BLaER1 (cell line): ENCODE results near the gene MOSPD3.

ENCODE experiments used
- H3K27ac ChIP-seq: shearing (Covaris generic); formaldehyde crosslinking; 2 replicates; pipeline ENCODE4 v1.8.1; 2022
- H3K27me3 ChIP-seq: shearing (Covaris generic); formaldehyde crosslinking; 2 replicates; pipeline ENCODE4 v1.8.1; 2022
- H3K36me3 ChIP-seq: shearing (Covaris generic); formaldehyde crosslinking; 2 replicates; pipeline ENCODE4 v1.8.1; 2022
- H3K4me1 ChIP-seq: shearing (Covaris generic); formaldehyde crosslinking; 2 replicates; pipeline ENCODE4 v1.8.1; 2022
- H3K4me2 ChIP-seq: shearing (Covaris generic); formaldehyde crosslinking; 2 replicates; pipeline ENCODE4 v1.8.1; 2022
- H3K4me3 ChIP-seq: shearing (Covaris generic); formaldehyde crosslinking; 2 replicates; pipeline ENCODE4 v1.8.1; 2022
- H3K9ac ChIP-seq: shearing (Covaris generic); formaldehyde crosslinking; 2 replicates; pipeline ENCODE4 v1.8.1; 2022
- H3K9me3 ChIP-seq: shearing (Covaris generic); formaldehyde crosslinking; 2 replicates; pipeline ENCODE4 v1.8.1; 2022
- H4K20me1 ChIP-seq: shearing (Covaris generic); formaldehyde crosslinking; 2 replicates; pipeline ENCODE4 v1.8.1; 2022
- Cebpa-rat ChIP-seq: shearing (Covaris generic); IDR thresholded peaks from 2 replicates; pipeline ENCODE4 v1.8.1; 2022

MOSPD3 gene

DNA sequence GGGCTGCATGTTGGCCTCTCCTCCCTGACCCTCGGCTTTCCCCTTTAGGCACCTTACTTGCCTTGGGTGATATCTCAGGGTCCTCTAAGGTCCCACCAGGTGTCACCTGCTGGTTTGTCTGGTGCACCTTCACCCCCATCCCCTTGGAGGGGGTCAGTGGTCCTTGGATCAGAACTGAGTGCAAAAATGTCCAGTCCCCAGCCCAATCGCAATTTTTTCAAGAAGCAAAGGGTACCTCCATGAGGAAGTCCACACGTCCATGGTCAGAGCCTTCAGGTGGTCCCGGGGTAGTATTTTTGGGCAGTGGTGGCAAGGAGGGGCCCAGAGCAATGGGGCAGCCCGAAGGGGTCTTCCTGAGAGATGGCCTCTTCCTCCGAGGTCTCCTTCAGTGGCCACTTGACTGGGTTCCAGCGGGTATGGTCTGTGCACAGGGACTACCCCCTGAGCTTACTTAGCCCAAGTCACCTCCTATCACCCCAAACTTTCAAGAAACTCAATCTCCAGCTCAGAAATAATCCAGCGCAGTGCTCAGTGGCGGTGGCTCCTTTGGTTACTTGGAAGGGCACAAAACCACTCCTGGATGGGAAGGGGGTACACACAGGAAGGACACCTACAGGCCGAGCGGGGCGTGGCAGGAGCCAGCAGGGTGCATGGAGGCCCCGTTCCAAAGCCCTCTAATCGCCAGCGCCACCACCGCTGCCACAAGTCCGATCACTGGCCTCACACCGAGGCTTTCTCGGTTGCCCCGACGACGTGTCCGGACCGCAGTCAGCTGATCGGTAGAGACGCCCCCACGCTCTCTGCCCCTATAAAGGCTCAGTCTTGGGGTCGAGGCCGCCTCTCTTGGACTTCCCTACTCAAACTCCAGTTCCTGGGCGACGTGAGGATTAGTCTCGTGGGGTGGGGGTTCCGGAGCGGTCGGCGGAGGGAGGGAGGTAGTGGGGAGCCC, 43.2 kb upstream of the MOSPD3 start:
- peak overlapping the region; percentile 91 for H3K4me2 ChIP-seq
- peaks cover 25% of the 10 kb centered on the region for H3K27me3 ChIP-seq
- peaks cover 25% of the 10 kb centered on the region for H3K36me3 ChIP-seq
- no peaks in the 10 kb centered on the region for H3K9me3 ChIP-seq
- no peak for TF ChIP-seq Cebpa-rat
- no peak overlapping the region for H3K9ac ChIP-seq
- H3K4me3 ChIP-seq, result peak overlapping the region; percentile 52
- no peak overlapping the region for H3K27ac ChIP-seq
- peaks cover 66% of the 10 kb centered on the region for H3K4me1 ChIP-seq
- peaks cover 48% of the 10 kb centered on the region for H4K20me1 ChIP-seq

DNA sequence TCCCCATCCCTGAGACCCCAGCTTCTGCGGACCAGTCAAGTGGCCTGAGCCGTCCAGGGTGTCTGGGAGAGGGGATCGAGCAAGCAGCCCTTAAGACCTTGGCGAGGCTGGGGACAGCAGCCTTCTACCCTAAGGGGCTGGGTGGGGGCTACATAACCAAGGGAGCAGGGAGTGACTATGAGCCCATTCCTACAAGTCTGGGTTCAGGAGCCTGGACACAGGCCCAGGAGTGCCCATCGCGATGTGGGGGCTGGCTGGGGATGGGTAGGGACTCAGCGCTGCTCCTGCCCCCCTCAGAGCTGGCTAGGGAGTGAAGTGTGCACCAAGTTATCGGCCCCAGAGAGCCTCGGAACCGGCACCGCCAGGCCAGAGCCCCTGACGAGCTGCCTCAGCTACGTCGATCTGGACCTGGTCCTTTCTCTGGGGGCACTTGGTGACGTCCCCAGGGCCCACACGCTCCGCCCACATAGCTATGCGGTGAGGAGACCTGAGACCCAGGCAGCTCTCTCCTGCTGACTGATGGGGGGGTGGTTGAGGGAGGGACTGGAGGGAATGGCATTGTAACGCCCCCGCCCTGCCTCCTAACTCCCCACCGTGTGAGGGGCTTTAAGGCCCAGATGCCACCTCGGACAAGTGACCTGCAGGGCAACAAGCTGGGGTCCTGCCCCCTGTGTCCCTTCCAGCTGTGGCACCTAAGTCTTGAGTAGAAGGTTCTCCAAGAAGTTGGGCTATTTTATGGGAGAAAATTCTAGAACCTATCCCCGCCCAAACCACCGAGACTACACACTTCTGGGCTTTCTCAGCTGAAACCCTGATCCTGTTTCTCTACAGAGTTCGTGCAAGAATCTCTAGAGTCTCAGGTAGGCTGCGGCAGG, 41.1 kb upstream of the MOSPD3 start:
- no peak for TF ChIP-seq Cebpa-rat
- H4K20me1 ChIP-seq, result peaks cover 51% of the 10 kb centered on the region
- peaks cover 25% of the 10 kb centered on the region for H3K27me3 ChIP-seq
- H3K36me3 ChIP-seq, result peaks cover 45% of the 10 kb centered on the region
- peak overlapping the region; percentile 91 for H3K4me2 ChIP-seq
- H3K4me3 ChIP-seq, result no peak overlapping the region
- no peak overlapping the region for H3K9ac ChIP-seq
- H3K4me1 ChIP-seq, result peaks cover 64% of the 10 kb centered on the region
- no peak overlapping the region for H3K27ac ChIP-seq
- no peaks in the 10 kb centered on the region for H3K9me3 ChIP-seq

- no peaks in the 10 kb centered on the region for H3K9me3 ChIP-seq
- no peak for TF ChIP-seq Cebpa-rat
- no peak overlapping the region for H3K4me3 ChIP-seq
Measured at GRCh38 chr7:100571829-100572116, 40.6 kb upstream of the MOSPD3 start.

GRCh38 chr7:100572281-100572948, 39.9 kb upstream of the MOSPD3 start:
- Histone ChIP-seq H3K27ac (no peak overlapping the region), H3K9me3 (no peaks in the 10 kb centered on the region), H3K4me2 (peak overlapping the region; percentile 49), H3K4me1 (peaks cover 55% of the 10 kb centered on the region), H3K4me3 (no peak overlapping the region), H3K36me3 (peaks cover 57% of the 10 kb centered on the region), H4K20me1 (peaks cover 62% of the 10 kb centered on the region), H3K27me3 (peaks cover 25% of the 10 kb centered on the region), H3K9ac (no peak overlapping the region)
- no peak for TF ChIP-seq Cebpa-rat

More at GRCh38 chr7:100571829-100572116, 40.6 kb upstream of the MOSPD3 start:
- Histone ChIP-seq H3K9ac (no peak overlapping the region), H3K27me3 (peaks cover 25% of the 10 kb centered on the region), H3K4me1 (peaks cover 62% of the 10 kb centered on the region), H3K27ac (no peak overlapping the region), H4K20me1 (peaks cover 56% of the 10 kb centered on the region), H3K36me3 (peaks cover 51% of the 10 kb centered on the region), H3K4me2 (peak overlapping the region; percentile 91; the same call in 1 of the 2 replicates)

DNA sequence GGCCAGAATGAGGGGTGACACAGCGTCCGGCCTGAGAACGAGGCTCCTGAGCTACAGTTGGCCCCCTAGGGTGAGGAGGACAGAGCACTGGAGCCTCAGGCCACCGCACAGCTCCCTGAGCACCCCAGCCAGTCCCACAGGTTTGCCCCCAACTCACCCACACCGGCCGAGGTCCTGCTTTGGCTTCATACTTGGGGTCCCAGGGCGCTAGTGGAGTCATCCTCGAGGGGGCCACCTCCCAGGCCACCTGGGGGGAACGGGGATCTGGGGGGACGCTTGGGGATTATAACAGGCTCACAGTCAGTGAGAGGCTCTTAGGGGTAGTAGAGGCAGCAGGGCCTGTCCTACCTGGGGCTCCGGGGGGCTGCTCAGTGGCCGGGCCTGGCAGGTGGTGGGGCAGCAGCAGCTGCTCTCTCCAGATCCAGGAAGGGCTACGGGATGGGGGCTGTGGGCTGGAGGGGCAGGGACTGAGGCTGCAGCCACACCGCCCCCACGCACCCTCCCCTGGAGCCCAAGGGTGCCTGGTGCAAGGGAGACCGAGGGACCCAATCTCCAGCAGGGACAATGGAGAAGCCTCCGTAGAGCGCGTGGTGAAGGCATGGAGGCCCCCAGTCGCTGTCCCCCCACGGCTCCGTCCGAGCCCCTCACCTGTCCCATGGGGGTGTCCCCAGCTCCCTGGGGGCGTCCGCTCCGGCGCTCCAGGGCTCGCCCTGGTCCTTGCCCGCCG, 39.2 kb upstream of the MOSPD3 start:
- H3K36me3 ChIP-seq, result peaks cover 64% of the 10 kb centered on the region
- peaks cover 68% of the 10 kb centered on the region for H4K20me1 ChIP-seq
- H3K4me3 ChIP-seq, result no peak overlapping the region
- peaks cover 25% of the 10 kb centered on the region for H3K27me3 ChIP-seq
- H3K4me1 ChIP-seq, result peaks cover 48% of the 10 kb centered on the region
- H3K4me2 ChIP-seq, result peak overlapping the region; percentile 49
- H3K9ac ChIP-seq, result no peak overlapping the region
- TF ChIP-seq Cebpa-rat, result no peak
- no peaks in the 10 kb centered on the region for H3K9me3 ChIP-seq
- H3K27ac ChIP-seq, result no peak overlapping the region

DNA sequence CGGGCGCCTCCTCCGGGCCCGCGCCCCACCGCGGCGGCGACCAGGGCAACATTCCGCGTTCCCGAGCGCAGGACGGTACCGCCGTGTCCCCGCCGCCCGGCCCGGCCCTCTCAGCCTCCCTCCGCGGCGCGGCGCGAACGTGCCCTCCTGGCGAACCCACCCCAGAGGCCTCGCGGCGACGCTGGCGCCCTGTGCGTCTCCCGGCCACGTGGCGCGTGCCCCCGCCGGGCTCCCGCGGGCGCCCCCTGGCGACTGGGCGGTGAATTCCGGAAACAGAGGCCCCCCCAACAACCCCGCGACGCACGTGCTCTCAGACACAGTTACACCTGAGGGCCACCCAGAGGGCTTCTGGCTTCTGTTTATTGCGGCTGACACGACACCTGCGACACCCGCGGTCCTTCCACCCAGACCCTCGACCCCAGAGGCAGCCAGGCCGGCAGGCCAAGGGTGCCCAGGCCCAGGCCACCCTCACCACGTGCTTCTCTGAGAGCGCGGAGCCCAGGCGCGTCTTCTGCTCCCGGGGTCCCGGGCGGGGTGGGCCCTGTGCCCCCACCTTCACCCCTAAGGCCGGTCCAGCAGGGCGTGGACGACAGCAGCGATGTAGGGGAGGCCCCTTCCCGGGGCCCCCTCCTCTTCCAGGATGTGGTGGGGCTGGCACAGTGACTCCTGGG, 38.5 kb upstream of the MOSPD3 start, which contains the start of gene SAP25:
Gene SAP25, minus strand, starts transcription at position 210 of the 671 bp plus-strand sequence. Its CDS starts 158 bp downstream, at position 52.
- no peak within 1 kb of the TSS for H3K9ac ChIP-seq
- H3K4me1 ChIP-seq, result peaks cover 41% of the 10 kb centered on the region
- H3K4me3 ChIP-seq, result no peak within 1 kb of the TSS
- peaks cover 25% of the 10 kb centered on the region for H3K27me3 ChIP-seq
- H3K27ac ChIP-seq, result no peak within 1 kb of the TSS
- H3K9me3 ChIP-seq, result no peaks in the 10 kb centered on the region
- peaks cover 75% of the 10 kb centered on the region for H4K20me1 ChIP-seq
- no peak for TF ChIP-seq Cebpa-rat
- H3K36me3 ChIP-seq, result peaks cover 71% of the 10 kb centered on the region
- H3K4me2 ChIP-seq, result peak within 1 kb of the TSS; percentile 49

GRCh38 chr7:100574362-100575205, 37.8 kb upstream of the MOSPD3 start:
- no peaks in the 10 kb centered on the region for H3K9me3 ChIP-seq
- H3K27me3 ChIP-seq, result peaks cover 18% of the 10 kb centered on the region
- no peak overlapping the region for H3K27ac ChIP-seq
- peaks cover 79% of the 10 kb centered on the region for H3K36me3 ChIP-seq
- H3K4me1 ChIP-seq, result peaks cover 33% of the 10 kb centered on the region
- H4K20me1 ChIP-seq, result peaks cover 76% of the 10 kb centered on the region
- no peak overlapping the region for H3K4me2 ChIP-seq
- TF ChIP-seq Cebpa-rat, result no peak
- no peak overlapping the region for H3K4me3 ChIP-seq
- no peak overlapping the region for H3K9ac ChIP-seq

- Histone ChIP-seq H4K20me1 (peaks cover 70% of the 10 kb centered on the region), H3K9ac (no peak overlapping the region), H3K4me2 (no peak overlapping the region), H3K36me3 (peaks cover 85% of the 10 kb centered on the region), H3K9me3 (no peaks in the 10 kb centered on the region), H3K27ac (no peak overlapping the region), H3K4me1 (peaks cover 27% of the 10 kb centered on the region), H3K27me3 (peaks cover 12% of the 10 kb centered on the region), H3K4me3 (no peak overlapping the region)
- TF ChIP-seq Cebpa-rat, result no peak
Measured at GRCh38 chr7:100575206-100575631, 37.1 kb upstream of the MOSPD3 start.
